Progenitor cell of endocrine pancreas (in vitro differentiated cells): Measurements from ENCODE around the gene CGNL1. TPM values are rescaled to one million over a fixed set of nuclear protein-coding genes. Genes with fewer than 3 reads are reported as not detected.

ENCODE experiments used
- DNase-seq: peaks from one replicate; pipeline ENCODE4 v3.0.0; 2021; ENCODE audit warnings: low spot score; ENCODE audit not compliant: unreplicated experiment
- H3K27ac Mint-ChIP-seq: 2 replicates; pipeline ENCODE4 v1.8.0; 2021; ENCODE audit warnings: mild to moderate bottlenecking, moderate library complexity, mixed read lengths
- H3K27me3 Mint-ChIP-seq: 2 replicates; pipeline ENCODE4 v1.8.0; 2021; ENCODE audit warnings: mixed read lengths
- H3K36me3 Mint-ChIP-seq: 2 replicates; pipeline ENCODE4 v1.8.0; 2022; ENCODE audit warnings: mixed read lengths; ENCODE audit not compliant: insufficient read depth
- H3K4me1 Mint-ChIP-seq: 2 replicates; pipeline ENCODE4 v1.8.0; 2021; ENCODE audit warnings: low read depth, mixed read lengths
- H3K4me3 Mint-ChIP-seq: 2 replicates; pipeline ENCODE4 v1.8.0; 2021; ENCODE audit warnings: low read depth, mild to moderate bottlenecking, moderate library complexity, mixed read lengths
- H3K9me3 Mint-ChIP-seq: 2 replicates; pipeline ENCODE4 v1.8.0; 2021; ENCODE audit warnings: low read depth, mixed read lengths
- CTCF ChIP-seq: fragments of 200-600 bp; sonication (generic); IDR thresholded peaks from one replicate; pipeline ENCODE4 v1.5.0; 2021; ENCODE audit warnings: antibody characterized with exemption, mild to moderate bottlenecking; ENCODE audit not compliant: unreplicated experiment
- total RNA-seq: library from RNA; stranded (reverse); gene quantifications from 2 replicates; pipeline ENCODE4 v1.2.1, GENCODE V29; 2021

The CGNL1 gene
- total RNA-seq, 1 donor from 2014 or later, result 41.9 TPM

DNA sequence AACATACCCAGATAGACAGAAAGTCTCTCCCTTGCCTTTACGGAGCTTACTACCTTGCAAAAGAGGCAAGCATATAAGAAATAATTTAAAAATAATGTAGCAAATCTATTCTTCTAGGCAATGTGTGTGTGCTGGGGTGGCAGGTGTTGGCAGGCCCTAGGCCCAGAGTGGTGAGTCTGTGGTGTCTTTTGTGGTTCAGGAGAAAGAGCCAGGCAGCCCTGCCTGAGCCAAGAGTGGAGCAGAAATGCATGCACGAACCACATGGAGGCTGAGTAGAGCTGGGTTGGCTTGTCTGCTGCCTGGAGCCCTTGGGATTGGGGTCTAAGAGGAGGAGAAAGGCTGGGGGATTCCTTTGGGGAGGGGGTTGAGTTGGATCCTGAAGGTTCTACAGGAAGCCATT is 145.2 kb downstream of the CGNL1 start:
- H3K4me1 Mint-ChIP-seq, result peaks cover 12% of the 10 kb centered on the region
- peak overlapping the region; percentile 71 for H3K27ac Mint-ChIP-seq
- no peaks in the 10 kb centered on the region for H3K9me3 Mint-ChIP-seq
- TF ChIP-seq CTCF, result no peak
- H3K27me3 Mint-ChIP-seq, result no peaks in the 10 kb centered on the region
- H3K36me3 Mint-ChIP-seq, result peaks cover 26% of the 10 kb centered on the region
- DNase-seq, result no peak
- no peak overlapping the region for H3K4me3 Mint-ChIP-seq

DNA sequence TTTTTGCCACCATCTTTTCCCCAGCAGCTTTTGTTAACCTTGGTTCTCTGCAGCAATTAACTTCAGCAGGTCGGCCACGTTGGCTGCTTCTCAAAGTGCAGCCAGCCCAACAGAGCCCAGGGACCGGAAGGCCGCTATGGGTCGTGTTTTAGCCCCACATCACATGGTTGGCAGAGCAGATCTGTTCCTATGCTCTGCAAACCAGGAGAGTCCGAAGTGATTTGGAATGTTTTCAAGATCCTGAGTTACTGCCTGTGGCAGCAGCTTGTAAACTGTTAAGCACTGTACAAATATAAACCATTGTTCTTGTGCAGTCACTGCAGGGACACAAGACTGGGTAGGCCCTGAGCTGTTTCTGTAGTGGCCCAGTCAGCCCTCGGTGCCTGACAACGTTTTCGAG is 145.8 kb downstream of the CGNL1 start:
- no peaks in the 10 kb centered on the region for H3K9me3 Mint-ChIP-seq
- peak overlapping the region; percentile 71 for H3K27ac Mint-ChIP-seq
- no peak for DNase-seq
- H3K36me3 Mint-ChIP-seq, result peaks cover 24% of the 10 kb centered on the region
- no peaks in the 10 kb centered on the region for H3K27me3 Mint-ChIP-seq
- H3K4me3 Mint-ChIP-seq, result no peak overlapping the region
- H3K4me1 Mint-ChIP-seq, result peaks cover 19% of the 10 kb centered on the region
- no peak for TF ChIP-seq CTCF

GRCh38 chr15:57525581-57525980 is 149.3 kb downstream of the CGNL1 start:
- Mint-ChIP-seq H3K27ac (no peak overlapping the region), H3K36me3 (peaks cover 17% of the 10 kb centered on the region), H3K4me1 (peaks cover 35% of the 10 kb centered on the region), H3K4me3 (no peak overlapping the region), H3K27me3 (no peaks in the 10 kb centered on the region), H3K9me3 (no peaks in the 10 kb centered on the region)
- TF ChIP-seq CTCF, result no peak
- no peak for DNase-seq

DNA sequence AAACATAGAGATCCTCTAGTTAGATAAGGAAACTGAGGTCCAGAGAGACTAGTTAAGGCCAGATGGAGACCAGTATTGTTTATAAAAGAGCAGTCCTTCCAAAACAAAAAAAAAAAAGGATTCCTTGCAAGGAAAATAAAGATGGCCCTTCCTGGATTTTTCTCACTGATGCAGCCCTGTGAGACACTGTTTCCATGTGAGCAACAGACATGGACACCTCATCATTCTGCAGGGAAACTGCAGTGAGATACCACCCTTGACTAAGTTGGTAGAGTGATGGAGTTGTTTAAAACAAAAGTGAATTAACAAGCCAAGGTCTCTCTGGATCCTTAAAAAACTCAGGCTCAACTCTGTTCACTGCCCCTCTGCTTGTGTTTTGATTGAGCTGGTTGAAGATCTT is 149.8 kb downstream of the CGNL1 start:
- H3K4me1 Mint-ChIP-seq, result peaks cover 39% of the 10 kb centered on the region
- no peak for TF ChIP-seq CTCF
- DNase-seq, result no peak
- H3K4me3 Mint-ChIP-seq, result no peak overlapping the region
- no peaks in the 10 kb centered on the region for H3K27me3 Mint-ChIP-seq
- peak overlapping the region; percentile 47 for H3K27ac Mint-ChIP-seq
- peaks cover 15% of the 10 kb centered on the region for H3K36me3 Mint-ChIP-seq
- no peaks in the 10 kb centered on the region for H3K9me3 Mint-ChIP-seq

GRCh38 chr15:57526615-57527014 is 150.3 kb downstream of the CGNL1 start:
- Mint-ChIP-seq H3K9me3 (no peaks in the 10 kb centered on the region), H3K27me3 (no peaks in the 10 kb centered on the region), H3K4me3 (no peak overlapping the region), H3K27ac (peak overlapping the region; percentile 47), H3K36me3 (peaks cover 16% of the 10 kb centered on the region), H3K4me1 (peaks cover 45% of the 10 kb centered on the region)
- no peak for DNase-seq
- no peak for TF ChIP-seq CTCF
